Lower leg skin (tissue), 3 donors: Measurements from ENCODE around the gene SRL.

Source experiments
- CTCF ChIP-seq, 3 donors: fragments of 450-650 bp; IDR thresholded peaks; one replicate each; pipeline ENCODE4 v1.5.1; 2016; ENCODE audit warnings: antibody characterized with exemption in 3 of 3, mild to moderate bottlenecking in 3 of 3, moderate library complexity in 2 of 3
- POLR2A ChIP-seq, 2 donors: fragments of 450-650 bp; IDR thresholded peaks; one replicate each; pipeline ENCODE4 v1.6.1; 2016 to 2017; ENCODE audit warnings: antibody characterized with exemption in 2 of 2, mild to moderate bottlenecking in 1 of 2, moderate library complexity in 1 of 2

GRCh38 chr16:4200781-4201137, 41.1 kb downstream of the SRL start:
- TF ChIP-seq CTCF (IDR thresholded peaks at IDR 0.05) (no peak), POLR2A (IDR thresholded peaks at IDR 0.05) (no peak)
